Measurements from ENCODE around the gene RRP15.
A peak's percentile ranks its signal among the peaks of the same experiment; 100 is the strongest.

The RRP15 gene, protein sequence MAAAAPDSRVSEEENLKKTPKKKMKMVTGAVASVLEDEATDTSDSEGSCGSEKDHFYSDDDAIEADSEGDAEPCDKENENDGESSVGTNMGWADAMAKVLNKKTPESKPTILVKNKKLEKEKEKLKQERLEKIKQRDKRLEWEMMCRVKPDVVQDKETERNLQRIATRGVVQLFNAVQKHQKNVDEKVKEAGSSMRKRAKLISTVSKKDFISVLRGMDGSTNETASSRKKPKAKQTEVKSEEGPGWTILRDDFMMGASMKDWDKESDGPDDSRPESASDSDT

DNA sequence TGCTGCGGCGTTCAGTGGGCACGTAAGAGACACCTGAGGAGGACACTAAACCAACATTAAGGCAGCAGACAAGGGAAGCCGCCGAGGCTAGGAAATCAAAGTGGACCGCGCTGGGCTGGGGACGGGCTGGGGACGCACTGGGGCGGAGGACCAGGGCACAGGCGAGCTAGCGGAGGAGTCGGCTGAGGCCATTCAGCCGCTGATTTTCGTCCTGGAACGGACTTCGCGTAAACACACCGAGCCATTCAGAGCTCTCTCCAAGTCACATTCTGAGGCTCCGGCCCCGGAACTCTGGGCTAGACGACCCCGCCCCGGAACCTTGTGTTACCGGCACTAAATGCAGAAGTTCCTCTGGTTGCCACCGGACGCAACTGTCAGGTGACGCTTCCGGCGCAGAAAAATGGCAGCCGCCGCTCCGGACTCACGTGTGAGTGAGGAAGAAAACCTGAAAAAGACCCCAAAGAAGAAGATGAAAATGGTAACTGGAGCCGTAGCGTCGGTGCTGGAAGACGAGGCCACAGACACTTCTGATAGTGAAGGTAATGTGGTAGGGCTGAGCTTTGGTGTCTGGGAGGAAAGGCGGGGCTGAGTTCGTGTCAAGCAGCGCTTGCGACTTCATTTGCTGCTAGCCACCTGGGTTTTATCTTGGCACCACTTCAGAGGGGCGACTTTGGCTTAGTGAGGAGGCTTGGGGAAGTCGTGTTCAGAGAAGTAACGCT is at the start of gene RRP15:
RRP15 (plus strand) TSS at position 377 of the 719 bp plus-strand sequence; CDS start at position 401, 24 bp downstream.
- DNase-seq: peak; percentile 92
- peaks cover 15% of the 10 kb centered on the region for H3K27me3 Mint-ChIP-seq
- no peaks in the 10 kb centered on the region for H3K36me3 Mint-ChIP-seq
- peak within 1 kb of the TSS; percentile 92 for H3K27ac Mint-ChIP-seq
- CTCF ChIA-PET: interaction anchor here (0.7 to 1.9 kb wide), 3 partner anchors 11 to 111 kb away, joined by 3 to 8 read pairs (median 3); no protein-coding TSS in a partner anchor
- peak within 1 kb of the TSS; percentile 94 for H3K4me3 Mint-ChIP-seq
- H3K9me3 Mint-ChIP-seq: peaks cover 3% of the 10 kb centered on the region
- peaks cover 31% of the 10 kb centered on the region for H3K4me1 Mint-ChIP-seq

DNA sequence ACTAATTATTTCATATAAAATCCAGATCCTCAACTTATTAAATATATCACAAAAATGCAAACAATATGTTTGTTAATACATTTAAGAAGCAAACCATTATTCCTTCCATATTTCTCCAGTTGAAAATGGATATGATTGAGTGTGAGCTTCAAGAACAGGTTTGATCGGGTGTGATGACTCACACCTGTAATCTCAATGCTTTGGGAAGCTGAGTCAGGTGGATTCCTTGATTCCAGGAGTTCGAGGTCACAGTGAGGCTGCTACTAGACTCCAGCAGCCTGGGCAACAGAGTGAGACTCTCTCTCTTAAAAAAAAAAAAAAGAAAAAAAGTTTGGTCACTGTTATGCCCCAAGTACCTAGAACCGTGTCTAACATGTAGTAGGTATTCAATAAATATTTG is 42.9 kb upstream of the RRP15 start:
- H3K4me3 Mint-ChIP-seq: no peak overlapping the region
- H3K36me3 Mint-ChIP-seq: no peaks in the 10 kb centered on the region
- no peaks in the 10 kb centered on the region for H3K9me3 Mint-ChIP-seq
- no peaks in the 10 kb centered on the region for H3K27me3 Mint-ChIP-seq
- CTCF ChIA-PET: no interaction called here
- no peaks in the 10 kb centered on the region for H3K4me1 Mint-ChIP-seq
- no peak for DNase-seq
- no peak overlapping the region for H3K27ac Mint-ChIP-seq

DNA sequence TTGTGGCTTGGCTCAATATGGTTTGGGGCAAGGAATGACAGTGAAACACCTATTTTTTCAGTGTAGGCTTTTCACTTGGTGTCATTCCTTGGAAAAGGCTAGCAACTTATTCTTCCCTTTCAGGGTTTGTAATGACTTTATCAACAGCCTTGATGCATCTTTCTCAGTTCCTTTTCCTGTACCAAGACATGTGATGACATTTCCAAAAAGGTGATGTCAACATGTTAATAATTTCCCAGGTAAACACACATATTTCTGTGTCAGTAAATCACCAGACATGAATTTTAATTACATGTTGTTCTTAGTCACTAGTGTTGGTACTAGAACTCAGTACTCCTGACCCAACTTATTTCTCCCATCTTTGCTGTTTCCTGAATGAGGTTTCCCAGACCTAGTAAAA is 37.8 kb upstream of the RRP15 start:
- Mint-ChIP-seq H3K9me3 (no peaks in the 10 kb centered on the region), H3K36me3 (no peaks in the 10 kb centered on the region), H3K4me3 (no peak overlapping the region), H3K4me1 (no peaks in the 10 kb centered on the region), H3K27ac (no peak overlapping the region), H3K27me3 (no peaks in the 10 kb centered on the region)
- DNase-seq: no peak
- CTCF ChIA-PET: no interaction called here

DNA sequence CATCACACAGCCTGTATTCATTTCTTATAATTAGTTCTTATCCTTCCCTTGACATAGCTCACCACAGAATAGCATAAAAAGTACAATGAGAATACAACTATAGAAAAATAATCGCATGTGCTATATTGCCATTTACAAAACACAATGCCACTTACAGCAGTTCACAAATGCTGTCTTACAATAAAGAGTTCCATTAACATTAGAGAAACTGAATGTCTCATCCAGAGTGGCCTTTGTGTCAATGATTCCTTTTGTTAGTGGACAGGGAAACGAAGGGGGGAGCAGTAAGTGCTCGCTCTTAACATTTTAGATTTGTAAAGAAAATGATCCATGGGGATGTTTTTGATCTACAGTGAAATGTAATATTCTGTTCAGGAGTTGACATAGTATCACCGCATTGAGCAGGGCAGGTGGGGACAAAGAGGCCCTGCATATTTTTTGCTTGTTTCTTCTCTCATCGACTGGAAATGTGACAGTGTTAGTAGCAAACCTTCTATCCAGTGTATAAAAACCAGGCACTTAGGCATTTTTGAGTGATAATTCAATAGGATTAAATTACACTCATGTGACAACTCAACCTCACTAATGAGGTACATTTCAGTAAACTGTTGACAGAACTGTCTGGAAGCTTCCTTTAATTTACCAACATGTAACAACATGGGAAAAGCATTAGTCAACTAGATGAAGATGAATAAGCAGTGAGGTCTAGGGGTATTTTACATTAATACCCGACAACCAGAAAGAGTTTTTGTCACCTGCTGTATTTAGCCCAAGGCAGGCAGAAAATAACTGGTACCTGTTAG is 35.6 kb upstream of the RRP15 start:
- no peak overlapping the region for H3K4me3 Mint-ChIP-seq
- DNase-seq: no peak
- no peak overlapping the region for H3K27ac Mint-ChIP-seq
- CTCF ChIA-PET: interaction anchor here (1.1 kb wide), 1 partner anchor 10 kb away, joined by 3 read pairs; no protein-coding TSS in a partner anchor
- H3K36me3 Mint-ChIP-seq: no peaks in the 10 kb centered on the region
- no peaks in the 10 kb centered on the region for H3K4me1 Mint-ChIP-seq
- no peaks in the 10 kb centered on the region for H3K9me3 Mint-ChIP-seq
- no peaks in the 10 kb centered on the region for H3K27me3 Mint-ChIP-seq

DNA sequence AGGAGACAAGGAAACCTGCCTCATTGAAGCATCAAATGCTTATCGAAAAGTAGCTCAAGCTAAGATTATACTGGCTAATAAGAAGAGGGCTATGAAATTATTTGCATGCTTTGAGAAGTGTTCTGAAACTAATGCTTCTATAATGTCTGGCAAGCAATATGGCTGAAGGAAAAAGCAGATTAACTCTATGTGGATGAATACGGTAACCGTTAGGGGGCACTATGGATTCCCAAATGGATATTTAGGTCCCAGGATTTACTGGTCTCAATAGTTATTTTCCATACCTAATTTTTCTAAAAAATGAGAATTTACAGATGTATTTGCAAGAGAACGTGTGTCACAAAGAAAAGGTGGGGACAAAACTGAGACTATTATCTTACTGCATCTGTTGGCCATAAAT is 34.6 kb upstream of the RRP15 start:
- H3K4me1 Mint-ChIP-seq: no peaks in the 10 kb centered on the region
- H3K27me3 Mint-ChIP-seq: no peaks in the 10 kb centered on the region
- DNase-seq: no peak
- no peaks in the 10 kb centered on the region for H3K36me3 Mint-ChIP-seq
- no peaks in the 10 kb centered on the region for H3K9me3 Mint-ChIP-seq
- H3K4me3 Mint-ChIP-seq: no peak overlapping the region
- CTCF ChIA-PET: no interaction called here
- H3K27ac Mint-ChIP-seq: no peak overlapping the region

DNA sequence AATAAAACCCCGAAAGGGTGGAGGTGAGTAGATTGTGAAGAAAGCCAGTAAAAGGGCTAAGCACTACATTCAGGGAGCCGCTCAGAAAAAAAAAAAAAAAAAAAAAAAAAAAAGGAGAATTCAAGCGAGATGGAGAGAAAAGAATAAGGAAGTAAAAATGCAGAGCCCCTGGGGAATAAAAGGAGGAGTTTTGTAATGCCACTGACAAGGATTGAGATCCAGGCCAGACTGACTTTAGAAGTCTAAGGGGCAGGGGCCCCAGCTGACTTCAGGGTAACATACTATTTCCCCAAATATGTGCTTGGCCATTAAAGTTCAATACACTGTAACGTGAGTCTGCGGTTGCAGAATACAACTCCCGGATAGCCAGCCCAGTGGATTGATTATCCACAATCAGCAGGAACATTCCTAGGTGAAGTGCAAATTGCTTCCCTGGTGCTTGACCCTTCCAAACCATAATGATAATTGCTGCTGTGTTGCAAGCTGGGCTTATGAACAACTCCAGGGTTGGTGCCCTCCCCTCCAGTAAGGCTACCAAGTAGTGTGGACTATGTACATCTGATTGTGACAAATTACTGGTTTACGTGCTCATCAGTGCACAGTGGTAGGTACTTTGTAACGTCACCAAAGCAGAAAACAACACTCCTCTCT is 30.7 kb upstream of the RRP15 start:
- H3K4me3 Mint-ChIP-seq: no peak overlapping the region
- peaks cover 4% of the 10 kb centered on the region for H3K27me3 Mint-ChIP-seq
- no peaks in the 10 kb centered on the region for H3K4me1 Mint-ChIP-seq
- no peaks in the 10 kb centered on the region for H3K36me3 Mint-ChIP-seq
- no peak for DNase-seq
- CTCF ChIA-PET: no interaction called here
- no peaks in the 10 kb centered on the region for H3K9me3 Mint-ChIP-seq
- H3K27ac Mint-ChIP-seq: no peak overlapping the region

DNA sequence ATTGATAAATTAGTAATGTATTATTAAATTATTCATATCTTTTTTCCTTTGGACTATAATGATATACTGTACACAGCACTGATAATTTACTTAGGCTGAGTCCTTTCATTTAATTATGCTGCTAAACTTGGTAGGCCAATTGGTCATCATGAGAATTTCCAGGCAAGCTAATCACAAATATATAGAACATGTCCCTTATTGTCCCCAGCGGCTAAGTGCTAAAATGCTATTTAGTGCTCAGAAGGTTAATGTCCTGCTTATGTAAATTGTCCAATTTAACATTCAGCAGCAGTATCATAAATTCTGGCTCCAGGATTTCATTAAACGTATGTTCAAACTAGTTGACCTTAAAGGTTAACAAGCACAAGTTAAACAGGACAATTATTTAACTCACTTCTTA is 30.0 kb upstream of the RRP15 start:
- Mint-ChIP-seq H3K36me3 (no peaks in the 10 kb centered on the region), H3K4me3 (no peak overlapping the region), H3K27ac (no peak overlapping the region), H3K9me3 (no peaks in the 10 kb centered on the region), H3K4me1 (no peaks in the 10 kb centered on the region), H3K27me3 (peaks cover 7% of the 10 kb centered on the region)
- CTCF ChIA-PET: no interaction called here
- DNase-seq: no peak

DNA sequence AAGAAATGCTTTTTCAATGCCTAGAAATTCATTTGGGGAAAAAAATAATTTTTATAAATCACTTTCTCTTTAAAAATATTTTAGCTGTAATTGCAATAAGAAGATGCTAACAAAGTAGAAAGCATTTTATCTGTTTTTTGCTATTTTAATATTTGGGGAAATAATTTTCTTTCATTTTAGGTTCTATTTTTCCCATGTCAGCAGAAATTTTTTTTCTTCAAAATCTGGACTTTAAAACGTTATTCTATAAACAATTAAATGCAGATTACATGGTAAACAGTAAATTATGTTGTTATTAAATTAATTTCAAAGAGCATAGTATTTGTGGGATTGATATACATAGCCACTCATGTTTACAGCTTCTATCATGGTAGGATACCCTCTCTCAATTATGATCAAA is 27.7 kb upstream of the RRP15 start:
- DNase-seq: no peak
- CTCF ChIA-PET: no interaction called here
- Mint-ChIP-seq H3K36me3 (no peaks in the 10 kb centered on the region), H3K27me3 (peaks cover 8% of the 10 kb centered on the region), H3K4me1 (no peaks in the 10 kb centered on the region), H3K9me3 (no peaks in the 10 kb centered on the region), H3K27ac (no peak overlapping the region), H3K4me3 (no peak overlapping the region)

DNA sequence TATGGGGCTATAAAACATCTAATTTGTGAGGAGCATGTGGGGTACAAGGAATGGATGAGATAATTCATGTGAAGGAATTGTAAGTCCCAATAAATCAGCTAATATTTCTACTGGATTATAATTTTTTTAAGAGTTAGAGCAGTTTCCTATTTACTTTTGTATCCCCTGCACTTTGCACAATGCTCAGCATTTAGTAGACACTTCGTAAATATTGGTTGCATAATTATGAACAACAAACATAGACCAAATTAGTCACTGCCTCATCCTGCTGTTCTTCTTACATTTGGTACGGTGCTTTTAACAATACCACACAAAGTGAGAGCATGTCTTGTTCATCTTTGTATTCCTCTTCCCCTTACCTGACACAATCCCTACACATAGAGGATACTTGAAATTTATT is 27.1 kb upstream of the RRP15 start:
- Mint-ChIP-seq H3K27ac (no peak overlapping the region), H3K4me3 (no peak overlapping the region), H3K4me1 (no peaks in the 10 kb centered on the region), H3K36me3 (no peaks in the 10 kb centered on the region), H3K27me3 (peaks cover 8% of the 10 kb centered on the region), H3K9me3 (no peaks in the 10 kb centered on the region)
- DNase-seq: no peak
- CTCF ChIA-PET: no interaction called here

DNA sequence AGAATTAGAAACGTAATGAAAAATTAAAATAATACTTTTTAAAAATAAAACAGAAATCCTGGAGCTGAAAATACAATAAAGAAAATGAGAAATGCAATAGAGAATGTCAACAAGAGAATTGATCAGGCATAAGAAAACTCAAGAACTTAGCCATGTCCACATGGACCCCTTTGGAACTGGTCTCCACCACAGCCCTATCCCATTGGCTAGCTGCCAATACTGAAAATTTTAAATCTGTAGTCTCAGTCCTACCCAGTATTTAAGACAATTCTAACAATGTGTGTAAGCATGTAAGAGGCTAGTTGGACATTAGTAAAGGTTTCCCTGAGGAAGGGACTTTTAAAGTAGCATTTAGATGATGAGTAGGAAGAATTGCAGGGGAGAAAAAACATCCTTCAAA is 25.8 kb upstream of the RRP15 start:
- Mint-ChIP-seq H3K9me3 (no peaks in the 10 kb centered on the region), H3K4me1 (no peaks in the 10 kb centered on the region), H3K27me3 (peaks cover 8% of the 10 kb centered on the region), H3K27ac (no peak overlapping the region), H3K36me3 (no peaks in the 10 kb centered on the region), H3K4me3 (no peak overlapping the region)
- CTCF ChIA-PET: interaction anchor here (1.0 kb wide), 1 partner anchor 10 kb away, joined by 3 read pairs; no protein-coding TSS in a partner anchor
- DNase-seq: no peak

DNA sequence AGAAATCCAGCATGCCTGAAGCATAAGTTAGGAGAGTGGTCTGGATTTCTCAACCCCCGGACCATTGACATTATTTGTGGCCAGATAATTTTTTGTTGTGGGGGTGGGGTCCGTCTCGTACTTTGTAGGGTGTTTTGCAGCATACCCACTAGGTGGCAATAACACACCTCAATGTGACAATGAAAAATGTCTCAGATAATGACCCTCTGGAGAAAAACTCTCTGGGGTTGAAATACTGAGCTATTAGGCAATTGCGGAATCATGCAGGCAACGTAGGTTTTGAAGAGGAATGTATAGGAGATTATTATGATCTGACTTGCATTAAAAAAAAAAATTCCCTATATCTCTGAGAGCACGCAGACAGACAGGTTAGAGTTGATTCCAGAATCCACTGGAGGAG is 25.3 kb upstream of the RRP15 start:
- H3K4me3 Mint-ChIP-seq: no peak overlapping the region
- DNase-seq: no peak
- CTCF ChIA-PET: interaction anchor here (1.0 kb wide), 1 partner anchor 10 kb away, joined by 3 read pairs; no protein-coding TSS in a partner anchor
- H3K27ac Mint-ChIP-seq: no peak overlapping the region
- no peaks in the 10 kb centered on the region for H3K4me1 Mint-ChIP-seq
- no peaks in the 10 kb centered on the region for H3K36me3 Mint-ChIP-seq
- no peaks in the 10 kb centered on the region for H3K9me3 Mint-ChIP-seq
- peaks cover 8% of the 10 kb centered on the region for H3K27me3 Mint-ChIP-seq

DNA sequence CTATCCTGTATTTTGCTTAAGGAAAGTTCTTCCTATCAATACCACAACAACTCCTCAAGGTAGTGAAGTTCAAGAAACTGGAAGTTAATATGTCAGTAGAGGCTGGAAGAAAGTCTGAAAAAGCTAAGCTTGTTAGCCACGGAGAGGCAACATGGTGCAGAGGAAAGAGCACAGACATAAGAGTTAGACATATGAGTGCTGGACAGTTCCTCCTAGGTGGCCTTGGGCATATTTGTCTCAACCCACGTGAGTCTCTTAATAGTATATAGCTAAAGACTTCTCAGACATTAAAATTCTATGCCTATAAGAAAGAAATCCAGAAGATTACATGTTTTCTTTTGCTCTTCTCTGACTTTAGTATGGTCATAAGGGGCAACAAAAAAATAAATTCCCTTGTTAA is 22.8 kb upstream of the RRP15 start:
- no peak for DNase-seq
- CTCF ChIA-PET: no interaction called here
- no peak overlapping the region for H3K4me3 Mint-ChIP-seq
- peaks cover 13% of the 10 kb centered on the region for H3K27me3 Mint-ChIP-seq
- H3K36me3 Mint-ChIP-seq: no peaks in the 10 kb centered on the region
- H3K9me3 Mint-ChIP-seq: no peaks in the 10 kb centered on the region
- H3K4me1 Mint-ChIP-seq: no peaks in the 10 kb centered on the region
- H3K27ac Mint-ChIP-seq: no peak overlapping the region

DNA sequence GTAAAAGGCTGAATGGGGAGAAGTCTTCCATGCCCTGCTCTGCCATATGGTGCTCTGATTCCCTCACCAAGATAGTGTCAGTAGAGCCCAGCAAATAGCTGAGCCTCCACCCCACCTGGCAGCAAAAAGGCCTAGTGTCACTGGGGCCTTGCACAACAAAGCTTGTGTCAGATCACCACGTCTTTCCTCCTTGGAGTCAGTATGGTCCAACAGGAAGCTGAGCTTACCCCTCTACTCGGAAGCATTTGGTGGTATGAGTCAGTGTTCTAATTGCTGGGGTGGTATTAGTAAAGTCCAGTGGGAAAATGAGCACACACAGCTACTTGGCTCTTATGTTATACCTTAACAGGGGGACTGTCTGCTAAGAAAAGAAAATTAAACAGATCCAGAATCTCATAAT is 18.7 kb upstream of the RRP15 start:
- CTCF ChIA-PET: no interaction called here

DNA sequence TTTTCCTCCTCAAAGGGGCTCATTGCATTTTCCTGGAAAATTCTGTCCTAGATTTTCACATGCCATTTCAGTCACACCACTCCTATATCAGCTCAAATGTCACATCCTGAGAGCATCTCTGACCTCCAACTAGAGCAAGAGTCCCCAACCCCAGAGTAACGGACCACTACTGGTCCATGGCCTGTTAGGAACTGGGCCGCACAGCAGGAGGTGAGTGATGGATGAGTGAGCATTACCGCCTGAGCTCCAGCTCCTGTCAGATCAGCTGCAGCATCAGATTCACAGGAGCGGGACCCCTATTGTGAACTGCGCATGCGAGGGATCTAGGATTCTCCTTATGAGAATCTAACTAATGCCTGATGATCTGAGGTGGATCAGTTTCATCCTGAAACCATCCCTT is 12.7 kb upstream of the RRP15 start:
- H3K4me1 Mint-ChIP-seq: no peaks in the 10 kb centered on the region
- H3K9me3 Mint-ChIP-seq: no peaks in the 10 kb centered on the region
- no peaks in the 10 kb centered on the region for H3K36me3 Mint-ChIP-seq
- no peak overlapping the region for H3K27ac Mint-ChIP-seq
- DNase-seq: no peak
- H3K27me3 Mint-ChIP-seq: peaks cover 6% of the 10 kb centered on the region
- no peak overlapping the region for H3K4me3 Mint-ChIP-seq
- CTCF ChIA-PET: no interaction called here

More for the DNA sequence above, 18.7 kb upstream of the RRP15 start:
- Mint-ChIP-seq H3K4me3 (no peak overlapping the region), H3K27me3 (peaks cover 5% of the 10 kb centered on the region), H3K27ac (no peak overlapping the region), H3K4me1 (no peaks in the 10 kb centered on the region), H3K9me3 (no peaks in the 10 kb centered on the region), H3K36me3 (no peaks in the 10 kb centered on the region)
- no peak for DNase-seq
